HG03432 (cell line): ENCODE results near the gene CCL26.
"Not testable (repeated sequence)": the region's sequence is repeated elsewhere in the genome, so short reads cannot be mapped to it uniquely, and the experiment has no call there.

Experiments used
- ATAC-seq: cut with Tn5 transposase; IDR thresholded peaks from one replicate; pipeline ENCODE4 v1.9.1; 2021; ENCODE audit warnings: mild to moderate bottlenecking, moderate library complexity; ENCODE audit not compliant: unreplicated experiment

Gene CCL26

DNA sequence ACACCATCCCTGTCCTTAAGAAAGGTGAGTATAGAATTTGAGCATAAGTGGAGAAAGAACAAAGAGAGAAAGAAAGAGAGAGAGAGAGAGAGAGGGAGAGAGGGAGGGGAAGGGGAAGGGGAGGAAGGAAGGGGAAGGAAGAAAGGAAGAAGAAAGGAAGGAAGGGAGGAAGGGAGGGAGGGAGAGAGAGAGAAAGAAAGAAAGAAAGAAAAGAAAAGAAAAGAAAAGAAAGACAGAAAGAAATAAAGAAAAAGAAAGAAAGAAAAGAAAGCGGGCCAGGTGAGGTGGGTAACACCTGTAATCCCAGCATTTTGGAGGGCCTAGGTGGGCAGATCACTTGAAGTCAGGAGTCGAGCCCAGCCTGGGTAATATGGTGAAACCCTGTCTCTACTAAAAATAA lies 21.7 kb upstream of the CCL26 start:
- ATAC-seq, result no peak

DNA sequence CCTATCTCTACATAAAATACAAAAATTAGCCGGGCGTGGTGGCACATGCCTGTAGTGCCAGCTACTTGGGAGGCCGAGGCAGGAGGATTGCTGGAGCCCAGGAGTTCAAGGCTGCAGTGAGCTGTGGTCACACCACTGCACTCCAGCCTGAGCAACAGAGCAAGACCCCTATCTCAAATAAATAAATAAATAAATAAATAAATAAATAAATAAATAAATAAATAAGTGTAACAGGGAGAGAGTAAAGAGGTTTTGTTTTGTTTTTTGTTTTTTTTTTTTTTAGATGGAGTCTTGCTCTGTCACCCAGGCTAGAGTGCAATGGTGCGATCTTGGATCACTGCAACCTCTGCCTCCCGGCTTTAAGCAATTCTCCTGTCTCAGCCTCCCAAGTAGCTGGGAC lies 20.6 kb upstream of the CCL26 start:
- not testable (repeated sequence) for ATAC-seq

DNA sequence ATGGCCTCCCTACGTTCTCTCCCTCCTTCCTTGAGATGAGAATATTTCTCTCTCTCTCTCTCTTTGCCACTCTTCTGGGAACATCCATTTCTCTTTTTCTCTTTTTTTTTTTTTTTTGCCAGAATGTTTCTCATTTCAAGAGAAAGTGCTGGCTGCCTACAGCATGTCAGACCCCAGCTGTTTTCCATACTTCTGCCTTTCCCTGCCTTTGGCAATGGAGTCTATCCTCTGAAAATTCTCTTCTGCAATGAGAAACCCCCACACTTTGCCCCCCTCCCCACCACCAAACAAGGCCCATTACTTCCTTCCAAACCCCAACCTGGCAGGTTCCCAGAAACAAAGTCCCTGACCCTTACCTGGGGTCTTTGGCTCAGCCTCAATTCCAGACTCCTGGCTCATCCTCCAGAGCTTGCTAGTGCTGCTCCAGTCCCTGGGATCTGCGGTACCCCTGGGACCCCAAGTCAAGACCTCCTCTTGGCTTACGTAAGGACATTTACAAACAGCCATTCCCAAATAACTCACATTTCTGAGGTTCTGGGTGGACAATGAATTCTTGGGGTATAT lies 17.4 kb upstream of the CCL26 start:
- no peak for ATAC-seq

DNA sequence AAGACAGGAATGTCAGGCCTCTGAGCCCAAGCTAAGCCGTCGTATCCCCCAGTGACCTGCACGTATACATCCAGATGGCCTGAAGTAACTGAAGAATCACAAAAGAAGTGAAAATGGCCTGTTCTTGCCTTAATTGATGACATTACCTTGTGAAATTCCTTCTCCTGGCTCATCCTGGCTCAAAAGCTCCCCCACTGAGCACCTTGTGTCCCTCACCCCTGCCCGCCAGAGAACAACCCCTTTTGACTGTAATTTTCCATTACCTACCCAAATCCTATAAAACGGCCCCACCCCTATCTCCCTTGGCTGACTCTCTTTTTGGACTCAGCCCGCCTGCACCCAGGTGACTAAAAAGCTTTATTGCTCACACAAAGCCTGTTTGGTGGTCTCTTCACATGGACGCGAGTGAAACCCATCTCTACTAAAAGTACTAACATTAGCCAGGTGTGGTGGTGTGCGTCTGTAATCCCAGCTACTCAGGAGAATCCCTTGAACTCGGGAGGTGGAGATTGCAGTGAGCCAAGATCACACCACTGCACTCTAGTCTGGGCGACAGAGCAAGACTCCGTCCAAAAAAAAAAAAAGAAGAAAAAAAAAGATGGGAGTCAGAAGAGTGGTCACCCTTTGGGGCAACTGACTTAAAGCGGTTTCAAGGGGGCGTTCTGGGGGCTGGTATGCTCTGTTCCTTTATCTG lies 16.3 kb upstream of the CCL26 start:
- ATAC-seq, result not testable (repeated sequence)

DNA sequence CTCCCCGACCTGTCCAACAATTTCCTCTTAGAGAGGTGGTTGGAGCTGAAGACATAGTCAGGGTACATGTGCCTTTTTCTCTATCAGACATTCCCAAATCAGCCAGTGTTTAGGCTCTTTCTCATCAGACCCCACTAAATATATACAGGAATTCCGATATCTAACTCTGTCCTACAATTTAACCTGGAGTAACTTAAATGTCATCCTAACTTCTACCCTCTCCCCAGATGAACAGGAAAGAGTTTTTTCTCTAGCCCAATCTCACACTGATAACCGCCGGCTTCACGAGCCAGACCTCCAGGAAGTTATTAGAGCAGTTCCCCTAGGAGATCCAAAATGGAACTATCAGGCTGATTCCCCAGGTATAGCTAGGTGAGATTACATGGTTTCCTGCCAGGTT lies 11.0 kb upstream of the CCL26 start:
- ATAC-seq, result not testable (repeated sequence)

DNA sequence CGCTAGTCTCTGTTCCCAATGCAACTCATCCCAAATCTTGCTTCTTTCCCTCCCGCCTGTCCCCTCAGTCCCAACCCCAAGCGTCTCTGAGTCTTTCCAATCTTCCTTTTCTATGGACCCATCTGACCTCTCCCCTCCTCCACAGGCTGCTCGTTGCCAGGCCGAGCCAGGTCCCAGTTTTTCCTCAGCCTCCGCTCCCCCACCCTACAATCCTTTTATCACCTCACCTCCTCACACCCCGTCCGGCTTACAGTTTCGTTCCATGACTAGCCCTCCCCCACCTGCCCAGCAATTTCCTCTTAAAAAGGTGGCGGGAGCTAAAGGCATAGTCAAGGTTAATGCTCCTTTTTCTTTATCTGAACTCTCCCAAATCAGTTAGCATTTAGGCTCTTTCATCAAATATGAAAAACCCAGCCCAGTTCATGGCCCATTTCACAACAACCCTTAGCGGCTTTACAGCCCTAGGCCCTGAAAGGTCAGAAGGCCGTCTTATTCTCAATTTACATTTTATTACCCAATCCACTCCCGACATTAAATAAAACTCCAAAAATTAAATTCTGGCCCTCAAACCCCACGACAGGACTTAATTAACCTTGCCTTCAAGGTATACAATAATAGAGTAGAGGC lies 8.7 kb upstream of the CCL26 start:
- ATAC-seq, result not testable (repeated sequence)

DNA sequence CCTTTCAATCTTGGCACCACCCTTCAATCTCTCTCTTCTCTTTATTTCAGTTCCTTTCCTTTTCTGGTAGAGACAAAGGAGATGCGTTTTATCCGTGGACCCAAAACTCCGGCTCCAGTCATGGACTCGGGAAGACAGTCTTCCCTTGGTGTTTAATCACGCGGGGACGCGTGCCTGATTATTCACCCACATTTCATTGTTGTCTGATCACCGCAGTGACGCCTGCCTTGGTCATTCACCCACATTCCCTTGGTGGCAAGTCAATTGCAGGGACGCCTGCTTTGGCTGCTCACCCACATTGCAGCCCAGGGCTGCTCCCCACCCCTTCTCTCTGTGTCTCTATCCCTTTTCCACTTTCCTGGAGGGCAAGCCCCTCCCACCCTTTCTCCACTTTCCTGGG lies 7.5 kb upstream of the CCL26 start:
- ATAC-seq, result not testable (repeated sequence)

DNA sequence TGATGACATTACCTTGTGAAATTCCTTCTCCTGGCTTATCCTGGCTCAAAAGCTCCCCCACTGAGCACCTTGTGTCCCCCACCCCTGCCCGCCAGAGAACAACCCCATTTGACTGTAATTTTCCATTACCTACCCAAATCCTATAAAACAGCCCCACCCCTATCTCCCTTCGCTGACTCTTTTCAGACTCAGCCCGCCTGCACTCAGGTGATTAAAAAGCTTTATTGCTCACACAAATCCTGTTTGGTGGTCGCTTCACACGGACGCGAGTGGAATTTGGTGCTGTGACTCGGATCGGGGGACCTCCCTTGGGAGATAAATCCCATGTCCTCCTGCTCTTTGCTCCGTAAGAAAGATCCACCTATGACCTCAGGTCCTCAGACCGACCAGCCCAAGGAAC lies 7.0 kb upstream of the CCL26 start:
- not testable (repeated sequence) for ATAC-seq

DNA sequence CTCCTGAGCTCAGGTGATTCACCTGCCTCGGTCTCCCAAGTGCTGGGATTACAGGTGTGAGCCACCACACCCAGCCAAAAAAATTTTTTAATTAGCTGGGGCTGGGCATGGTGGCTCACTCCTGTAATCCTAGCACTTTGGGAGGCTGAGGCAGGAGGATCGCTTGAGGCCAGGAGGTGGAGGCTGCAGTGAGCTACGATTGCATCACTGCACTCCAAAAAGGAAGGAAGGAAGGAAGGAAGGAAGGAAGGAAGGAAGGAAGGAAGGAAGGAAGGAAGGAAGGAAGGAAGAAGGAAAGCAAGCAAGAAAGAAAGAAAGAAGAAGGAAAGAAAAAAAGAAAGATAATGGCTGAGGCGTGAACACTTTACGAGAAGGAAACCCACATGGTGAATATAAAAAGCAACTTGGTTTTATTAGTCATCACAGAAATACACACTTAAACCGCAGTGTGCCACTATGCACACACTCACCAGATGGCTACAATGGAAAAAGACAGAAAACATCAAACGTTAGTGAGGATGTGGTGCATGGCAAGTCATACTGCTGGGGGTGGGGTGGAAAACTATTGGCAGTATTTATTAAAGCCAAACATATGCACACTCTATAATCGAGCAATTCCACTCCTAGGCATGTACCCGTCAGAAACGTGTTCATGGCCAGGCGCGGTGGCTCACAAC lies 4.4 kb upstream of the CCL26 start:
- ATAC-seq, result no peak

DNA sequence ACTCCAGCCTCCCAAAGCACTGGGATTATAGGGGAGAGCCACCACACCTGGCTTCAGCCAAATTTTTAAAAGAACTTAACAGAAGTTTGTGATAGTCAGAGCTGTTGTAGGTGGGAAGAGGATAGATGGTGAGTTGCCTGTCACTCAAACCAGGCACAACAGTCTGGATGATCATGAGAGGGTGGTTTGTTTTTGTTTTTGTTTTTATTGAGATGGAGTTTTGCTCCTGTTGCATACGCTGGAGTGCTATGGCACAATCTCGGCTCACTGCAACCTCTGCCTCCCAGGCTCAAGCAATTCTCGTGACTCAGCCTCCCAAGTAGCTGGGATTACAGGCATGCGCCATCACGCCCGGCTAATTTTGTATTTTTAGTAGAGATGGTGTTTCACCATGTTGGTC lies 1.9 kb upstream of the CCL26 start:
- ATAC-seq, result not testable (repeated sequence)

DNA sequence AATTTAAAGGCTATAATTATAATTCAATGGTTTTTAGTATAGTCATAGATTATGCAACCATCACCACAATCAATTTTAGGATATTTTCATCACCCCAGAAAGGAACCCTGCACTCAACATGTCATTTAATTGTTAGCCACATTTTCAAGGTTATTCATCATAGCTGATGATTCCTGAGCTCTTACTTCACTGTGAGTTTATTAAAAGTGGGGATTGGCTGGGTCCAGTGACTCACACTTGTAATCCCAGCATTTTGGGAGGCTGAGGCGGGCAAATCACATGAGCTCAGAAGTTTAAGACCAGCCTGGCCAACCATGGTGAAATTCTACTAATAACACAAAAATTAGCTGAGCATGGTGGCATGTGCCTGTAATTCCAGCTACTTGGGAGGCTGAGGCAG lies 787 bp downstream of the CCL26 start:
- no peak for ATAC-seq

DNA sequence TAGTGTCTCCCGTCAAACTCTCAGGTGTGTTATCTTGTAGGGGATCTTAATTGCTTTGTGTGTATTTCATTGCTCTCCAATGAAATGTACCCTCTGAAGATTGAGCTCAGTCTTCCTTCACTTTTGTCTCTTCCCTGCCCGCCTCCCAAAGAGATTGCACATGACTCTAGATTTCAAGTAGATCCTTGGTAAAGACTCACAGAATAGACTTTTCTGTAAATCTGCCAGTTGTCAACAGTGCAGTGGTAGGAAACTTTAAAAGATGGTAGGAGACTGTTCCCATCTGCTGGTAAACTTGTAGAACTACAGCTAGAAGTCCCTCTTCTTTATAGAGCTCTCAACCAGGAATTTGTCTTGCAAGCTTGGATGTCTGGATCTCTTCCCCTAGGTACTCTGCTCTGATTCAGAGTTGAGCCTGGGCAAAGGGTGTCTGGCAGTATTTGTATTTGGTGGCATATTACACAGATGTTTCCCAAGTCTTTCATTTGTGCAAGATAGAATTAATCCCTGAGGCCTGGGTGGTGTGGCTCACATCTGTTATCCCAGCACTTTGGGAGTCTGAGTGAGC lies 9.6 kb downstream of the CCL26 start:
- ATAC-seq, result peak; percentile 42

DNA sequence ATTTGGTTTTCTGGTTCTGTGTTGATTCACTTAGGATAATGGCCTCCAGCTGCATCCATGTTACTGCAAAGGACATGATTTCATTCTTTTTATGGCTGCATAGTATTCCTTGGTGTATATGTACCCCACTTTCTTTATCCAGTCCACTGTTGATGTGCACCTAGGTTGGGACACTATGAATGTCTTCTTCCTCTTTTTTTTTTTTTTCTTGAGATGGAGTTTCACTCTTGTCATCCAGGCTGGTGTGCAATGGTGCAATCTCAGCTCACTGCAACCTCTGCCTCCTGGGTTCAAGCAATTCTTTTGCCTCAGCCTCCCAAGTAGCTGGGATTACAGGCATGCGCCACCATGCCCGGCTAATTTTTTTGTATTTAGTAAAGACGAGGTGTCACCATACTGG lies 10.2 kb downstream of the CCL26 start:
- ATAC-seq, result not testable (repeated sequence)

DNA sequence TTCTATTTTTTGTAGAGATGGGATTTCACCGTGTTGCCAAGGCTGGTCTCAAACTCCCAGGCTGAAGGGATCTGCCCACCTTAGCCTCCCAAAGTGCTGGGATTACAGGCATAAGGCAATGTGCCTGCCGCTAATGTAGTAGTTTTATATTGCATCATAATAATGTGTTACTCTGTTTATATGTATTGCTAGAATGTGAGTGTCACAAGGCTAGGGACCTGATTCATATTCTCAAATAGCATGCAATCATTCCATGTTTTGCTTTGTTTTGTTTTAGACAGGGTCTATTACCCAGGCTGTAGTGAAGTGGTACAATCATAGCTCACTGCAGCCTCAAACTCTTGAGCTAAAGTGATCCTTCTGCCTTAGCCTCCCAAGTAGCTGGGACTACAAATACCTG lies 13.5 kb downstream of the CCL26 start:
- ATAC-seq, result no peak

DNA sequence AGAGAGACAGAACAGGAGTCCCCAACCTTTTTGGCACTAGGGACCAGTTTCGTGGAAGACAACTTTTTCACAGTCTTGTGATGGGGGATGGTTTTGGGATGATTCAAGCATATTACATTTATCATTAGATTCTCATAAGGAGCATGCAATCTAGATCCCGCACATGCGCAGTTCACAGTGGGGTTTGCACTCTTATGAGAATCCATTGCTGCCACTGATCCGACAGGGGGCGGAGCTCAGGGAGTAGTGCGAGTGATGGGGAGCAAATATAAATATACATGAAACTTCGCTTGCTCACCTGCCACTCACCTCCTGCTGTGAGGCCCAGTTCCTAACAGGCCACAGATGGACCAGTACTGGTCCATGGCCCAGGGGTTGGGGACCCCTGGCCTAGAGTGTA lies 14.2 kb downstream of the CCL26 start:
- no peak for ATAC-seq

DNA sequence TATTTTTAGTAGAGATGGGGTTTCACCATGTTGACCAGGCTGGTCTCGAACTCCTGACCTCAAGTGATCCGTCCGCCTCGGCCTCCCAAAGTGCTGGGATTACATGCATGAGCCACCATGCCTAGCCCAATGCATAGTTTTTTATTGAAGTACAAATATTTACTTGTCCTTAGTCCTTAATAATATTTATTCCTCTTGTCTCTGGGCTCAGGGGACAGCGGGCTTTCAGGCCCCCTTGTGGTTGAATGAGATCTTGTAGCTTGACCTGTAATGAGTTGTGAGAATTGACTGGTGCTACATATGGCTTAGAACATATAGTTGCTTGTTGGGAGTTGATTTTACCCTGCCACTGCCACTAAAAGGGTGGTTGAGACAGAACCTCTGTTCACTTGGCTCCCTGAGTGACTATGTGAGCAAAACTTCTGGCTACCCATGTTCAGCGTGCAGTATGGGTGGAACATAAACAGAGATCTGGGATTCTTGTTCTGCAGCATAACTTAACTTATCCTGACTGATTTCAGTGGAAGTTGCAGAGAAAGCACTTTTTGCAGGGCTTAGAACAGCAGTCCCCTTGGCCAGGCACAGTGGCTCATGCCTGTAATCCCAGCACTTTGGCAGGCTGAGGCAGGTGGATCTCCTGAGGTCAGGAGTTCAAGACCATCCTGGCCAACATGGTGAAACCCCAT lies 14.9 kb downstream of the CCL26 start:
- ATAC-seq, result no peak

DNA sequence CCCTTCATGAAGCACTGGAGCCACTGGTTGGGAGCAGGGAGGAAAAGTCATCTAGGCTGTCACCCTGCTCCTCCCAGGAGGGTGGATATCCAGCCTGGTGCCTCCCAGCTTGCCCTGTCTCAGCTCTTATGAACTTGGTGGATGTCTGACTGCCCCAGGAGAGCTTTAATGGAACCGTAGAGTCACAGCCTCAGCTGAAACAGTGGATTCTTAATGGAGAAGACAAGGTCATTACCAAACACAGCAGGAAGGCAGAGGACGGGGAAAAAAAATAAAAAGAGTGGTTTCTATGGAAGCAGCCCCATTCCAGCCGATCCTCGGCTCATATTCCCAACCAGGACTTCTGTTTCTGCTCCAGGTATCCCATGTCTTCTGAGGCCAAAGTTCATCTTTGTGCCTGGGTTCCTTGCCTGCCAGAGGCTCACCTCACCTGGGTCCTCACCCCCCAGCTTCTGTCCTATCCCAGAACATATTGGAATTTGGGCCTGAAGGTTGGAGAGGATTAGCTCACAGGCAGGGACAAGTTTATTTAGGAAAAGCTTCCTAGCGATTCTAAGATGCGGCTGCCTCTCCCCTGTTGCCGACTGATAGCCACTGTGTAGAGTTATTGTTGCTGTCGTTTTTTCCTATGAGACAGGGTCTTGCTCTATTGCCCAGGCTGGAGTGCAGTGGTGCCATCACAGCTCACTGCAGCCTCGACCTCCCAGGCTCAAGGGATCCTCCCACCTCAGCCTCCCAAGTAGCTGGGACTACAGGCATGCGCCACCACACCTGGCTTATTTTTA lies 15.6 kb downstream of the CCL26 start:
- no peak for ATAC-seq

DNA sequence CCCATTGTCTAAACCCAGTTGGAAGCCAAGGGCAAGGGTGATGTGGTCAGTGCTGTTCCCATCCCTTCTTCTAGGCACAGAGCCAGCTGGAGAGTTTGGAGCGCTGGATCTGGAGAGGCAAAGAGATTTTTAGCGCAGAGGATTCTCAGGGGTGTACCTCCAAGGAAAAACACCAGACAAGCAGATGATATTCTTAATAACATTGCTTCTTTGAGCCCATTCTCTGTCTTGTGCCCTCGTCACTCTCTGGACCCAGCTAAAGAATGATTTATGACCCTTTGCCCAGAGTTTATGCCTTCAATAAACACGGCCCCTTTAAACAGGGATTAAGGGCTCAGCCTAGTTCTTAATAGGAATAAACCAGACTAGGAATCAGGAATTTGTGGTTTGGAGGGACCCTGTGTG lies 28.6 kb downstream of the CCL26 start:
- ATAC-seq, result no peak

DNA sequence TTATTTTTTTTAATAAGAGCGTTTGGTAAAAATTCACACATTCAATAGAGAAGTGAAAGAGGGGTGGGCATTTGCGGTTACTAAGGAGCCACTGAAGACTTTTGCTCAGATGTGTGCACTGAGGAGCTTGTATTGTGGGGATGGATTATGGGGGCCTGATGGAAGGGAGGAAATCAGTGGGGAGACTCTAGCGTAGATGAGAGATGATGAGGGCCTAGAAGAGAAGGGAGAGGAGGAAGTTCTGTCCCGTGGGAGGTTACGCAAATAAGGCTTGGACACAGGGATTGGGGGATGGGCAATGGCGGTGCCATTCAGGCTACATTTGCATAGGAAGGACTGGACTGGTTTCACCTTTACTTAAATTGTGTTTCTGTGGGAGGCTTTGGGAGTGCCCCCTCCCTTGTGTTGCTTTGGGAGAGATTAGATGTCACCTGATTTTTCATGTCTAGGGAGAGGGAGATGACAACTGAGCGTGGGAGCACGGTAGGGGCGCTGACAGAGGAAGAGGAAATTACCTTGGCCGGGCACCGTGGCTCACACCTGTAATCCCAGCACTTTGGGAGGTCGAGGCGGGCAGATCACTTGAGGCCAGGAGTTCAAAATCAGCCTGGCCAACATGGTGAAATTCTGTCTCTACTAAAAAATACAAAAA lies 31.0 kb downstream of the CCL26 start:
- no peak for ATAC-seq
